GM21717 (cell line): ENCODE data around the gene PPL.

Source experiments
- ATAC-seq: cut with Tn5 transposase; IDR thresholded peaks from one replicate; pipeline ENCODE4 v1.9.1; 2021; ENCODE audit warnings: mild to moderate bottlenecking, moderate library complexity; ENCODE audit not compliant: unreplicated experiment

The PPL gene

DNA sequence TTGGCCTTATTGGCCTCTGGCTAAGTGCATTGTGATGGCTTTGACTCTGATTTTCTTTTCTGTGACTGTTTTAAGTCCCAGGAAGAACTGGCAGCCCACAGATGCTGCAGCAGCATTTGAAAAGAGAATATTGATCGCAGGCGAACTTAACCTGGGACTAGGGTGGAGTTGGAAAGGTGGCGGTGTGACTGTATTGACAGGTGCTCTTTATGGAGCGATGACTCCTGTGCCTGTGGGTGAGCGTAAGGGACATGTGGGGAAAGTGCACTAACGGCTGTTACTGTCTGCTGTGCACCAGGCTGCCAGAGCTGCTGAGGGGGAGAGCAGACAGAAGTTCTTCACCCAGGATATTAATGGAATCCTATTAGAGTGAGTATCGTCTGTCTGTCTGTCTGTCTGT lies 68.4 kb downstream of the PPL start:
- no peak for ATAC-seq

GRCh38 chr16:4868026-4868425 lies 68.9 kb downstream of the PPL start:
- ATAC-seq: no peak

GRCh38 chr16:4866586-4866985 lies 70.4 kb downstream of the PPL start:
- ATAC-seq: no peak

DNA sequence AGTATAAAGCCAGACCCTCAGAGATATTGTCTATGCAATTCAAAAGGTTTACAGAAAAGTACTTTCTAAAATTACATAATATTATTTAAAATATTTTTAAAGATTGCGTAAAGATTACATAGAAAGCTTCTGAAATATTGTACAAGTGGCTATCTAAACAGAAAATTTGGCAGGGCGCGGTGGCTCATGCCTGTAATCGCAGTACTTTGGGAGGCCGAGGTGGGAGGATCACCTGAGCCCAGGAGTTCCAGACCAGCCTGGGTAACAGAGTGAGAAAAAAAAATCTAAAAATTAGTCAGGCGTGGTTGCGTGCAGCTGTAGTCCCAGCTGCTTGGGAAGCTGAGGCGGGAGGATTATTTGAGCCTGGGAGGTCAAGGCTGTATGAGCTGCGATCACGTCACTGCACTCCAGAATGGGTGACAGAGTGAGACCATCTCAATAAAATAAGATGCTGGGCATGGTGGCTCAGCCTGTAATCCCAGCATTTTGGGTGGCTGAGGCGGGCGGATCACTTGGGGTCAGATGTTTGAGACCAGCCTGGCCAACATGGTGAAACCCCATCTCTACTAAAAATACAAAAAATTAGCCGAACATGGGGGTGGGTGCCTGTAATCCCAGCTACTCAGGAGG lies 71.6 kb downstream of the PPL start:
- no peak for ATAC-seq

DNA sequence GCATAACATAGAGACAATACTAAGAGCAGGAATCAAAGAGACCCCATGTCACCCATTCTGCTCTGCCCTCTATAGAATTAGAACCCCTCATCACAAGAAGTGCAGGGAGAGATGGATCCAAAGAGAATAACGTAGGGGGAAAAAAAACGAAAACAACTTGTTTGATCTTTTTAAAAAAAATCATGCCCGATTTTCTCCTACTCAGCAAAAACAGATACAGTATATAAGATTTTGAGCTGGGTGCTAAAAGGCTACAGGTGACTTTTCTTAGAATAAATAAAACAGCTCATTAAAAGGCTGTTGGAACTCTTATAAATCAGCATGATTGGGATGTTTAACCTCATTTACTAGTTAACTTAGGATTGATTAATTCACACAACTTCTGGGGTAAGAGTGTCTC lies 72.2 kb downstream of the PPL start:
- ATAC-seq: no peak

DNA sequence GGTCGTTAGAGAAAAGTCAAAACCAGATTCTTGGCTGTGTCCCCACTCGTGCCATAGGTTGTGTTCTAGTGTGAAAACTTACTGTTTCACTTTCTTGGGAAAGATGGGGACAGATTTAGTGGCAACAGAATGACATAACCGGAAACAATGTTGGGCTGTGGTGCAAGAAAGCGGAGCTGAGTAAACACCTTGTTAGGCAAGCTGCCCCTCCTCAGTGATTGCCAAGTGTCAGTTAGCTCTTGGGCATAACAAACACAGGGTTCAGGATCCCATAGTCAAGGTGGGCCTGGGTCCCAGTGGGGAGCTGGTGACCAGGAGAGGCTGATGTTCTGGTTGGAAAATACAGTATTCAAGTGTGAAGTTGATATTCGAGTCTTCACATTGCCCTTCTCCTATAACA lies 74.3 kb downstream of the PPL start:
- ATAC-seq: no peak

GRCh38 chr16:4860727-4861342 lies 76.1 kb downstream of the PPL start:
- ATAC-seq: no peak

- no peak for ATAC-seq
Measured at GRCh38 chr16:4859900-4860255, 77.1 kb downstream of the PPL start.

GRCh38 chr16:4859190-4859899 lies 77.6 kb downstream of the PPL start:
- no peak for ATAC-seq

GRCh38 chr16:4855804-4856203 lies 81.1 kb downstream of the PPL start:
- no peak for ATAC-seq

- no peak for ATAC-seq
Measured at GRCh38 chr16:4855371-4855770, 81.6 kb downstream of the PPL start.

- ATAC-seq: no peak
Measured at GRCh38 chr16:4852221-4852872, 84.6 kb downstream of the PPL start.

GRCh38 chr16:4850211-4850610 lies 86.7 kb downstream of the PPL start:
- ATAC-seq: no peak

DNA sequence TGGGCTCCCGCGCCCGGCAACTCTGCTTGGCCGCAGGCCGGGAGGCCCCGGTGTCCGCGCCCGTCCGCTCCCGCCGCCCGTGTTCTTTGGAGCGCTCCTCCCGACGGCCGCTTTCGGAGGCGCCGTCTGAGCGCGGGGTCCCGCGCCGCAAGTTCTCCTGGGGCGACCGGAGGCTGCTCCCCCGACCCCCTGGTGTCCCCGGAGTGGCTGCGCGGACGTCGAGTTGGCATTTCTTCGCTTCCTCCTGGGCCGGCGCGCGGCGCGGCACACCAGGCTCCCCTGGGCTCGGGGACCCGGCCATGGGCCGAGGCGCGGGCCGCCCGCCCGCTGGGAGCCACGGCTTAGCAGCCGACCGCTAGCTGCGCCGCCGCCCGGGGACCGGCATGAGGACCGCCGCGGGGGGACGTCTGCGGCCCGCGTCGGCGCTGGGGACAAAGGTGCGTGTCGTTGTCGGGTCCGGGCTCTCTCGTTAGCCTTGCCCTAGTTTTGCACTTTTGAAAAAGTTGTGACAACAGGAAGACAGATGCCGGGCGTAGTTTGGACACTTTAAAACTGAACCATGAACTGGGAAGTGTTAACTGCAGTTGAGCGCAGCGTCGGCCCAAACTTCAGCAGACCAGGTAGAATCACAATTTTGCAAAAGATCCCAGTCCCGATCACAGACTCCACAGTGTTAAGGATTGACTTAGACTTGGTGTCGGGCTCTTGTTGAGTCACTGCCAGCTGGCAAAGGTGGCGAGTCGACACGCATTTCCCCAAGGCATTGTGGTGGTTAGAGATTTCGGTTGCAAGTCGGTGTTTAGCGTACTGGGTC lies 89.0 kb downstream of the PPL start:
- peak; percentile 11 for ATAC-seq

DNA sequence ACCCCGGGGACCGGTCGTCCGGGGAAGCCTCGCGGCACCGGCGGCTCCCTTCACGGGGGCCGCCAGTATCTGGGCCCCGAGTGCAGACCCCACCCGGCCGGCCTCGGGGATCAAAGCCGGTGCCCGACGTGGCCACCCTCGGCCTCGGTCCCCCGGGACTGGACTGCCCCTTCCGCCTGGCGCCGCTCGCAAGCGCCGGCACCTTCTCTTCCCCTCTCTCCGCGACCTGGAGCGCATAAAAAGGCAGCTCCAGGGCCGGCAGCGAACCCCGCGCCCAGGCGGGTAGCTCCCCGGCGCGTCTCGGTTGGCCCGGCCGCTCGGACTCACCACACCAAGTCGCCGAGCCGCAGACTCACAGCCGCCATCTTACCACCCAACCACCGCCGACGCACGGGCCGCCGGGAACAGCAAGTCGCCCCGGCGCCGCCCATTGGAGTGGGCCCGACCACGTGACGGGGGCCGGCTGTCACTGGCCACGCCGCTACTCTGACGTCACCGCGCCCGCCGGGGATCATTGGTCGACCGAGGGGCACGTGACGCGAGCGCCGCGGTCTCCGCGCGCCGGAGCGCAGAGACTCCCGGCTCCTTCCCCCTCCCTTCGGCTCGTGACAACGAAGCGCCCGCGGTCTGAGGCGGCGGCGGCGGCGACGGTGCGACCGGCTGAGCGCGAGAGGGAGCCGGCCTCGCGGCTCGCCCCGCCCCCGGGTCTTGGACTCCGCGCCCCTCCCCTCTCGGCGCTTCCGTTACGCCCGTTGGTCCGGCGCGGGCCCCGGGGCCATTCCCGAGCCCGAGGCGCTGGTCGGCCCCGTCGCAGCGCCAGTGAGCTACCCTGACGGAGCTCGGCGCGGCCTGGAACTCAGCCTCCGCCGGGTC lies 89.8 kb downstream of the PPL start, which contains the start of the genes GLYR1 and UBN1:
GLYR1 (minus strand) TSS at position 388 of the 873 bp plus-strand sequence; CDS start at position 365, 23 bp downstream.
UBN1 (plus strand) TSS at position 581 of the 873 bp plus-strand sequence. CDS start 5,437 bp downstream, outside the sequence.
- peak; percentile 87 for ATAC-seq

DNA sequence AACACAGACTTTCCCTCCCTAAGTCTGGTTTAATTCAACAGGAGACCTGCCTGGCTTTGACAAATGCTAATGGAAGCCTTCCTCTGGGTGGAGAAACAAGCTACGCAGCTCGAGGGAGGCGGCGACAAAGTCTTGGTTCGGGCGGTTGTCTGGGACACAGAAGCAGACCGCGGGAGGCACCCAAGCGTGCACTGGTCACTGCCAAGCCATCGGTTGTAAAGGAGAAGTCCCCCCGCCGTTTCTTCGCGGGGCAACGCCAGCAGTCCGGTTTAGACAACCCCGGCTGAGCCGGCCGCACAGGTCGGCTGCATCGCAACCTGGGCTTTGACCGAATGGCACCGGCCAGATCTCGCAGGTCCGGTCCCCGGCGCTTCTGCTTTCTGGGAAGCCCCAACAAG lies 90.4 kb downstream of the PPL start:
- ATAC-seq: peak; percentile 11

DNA sequence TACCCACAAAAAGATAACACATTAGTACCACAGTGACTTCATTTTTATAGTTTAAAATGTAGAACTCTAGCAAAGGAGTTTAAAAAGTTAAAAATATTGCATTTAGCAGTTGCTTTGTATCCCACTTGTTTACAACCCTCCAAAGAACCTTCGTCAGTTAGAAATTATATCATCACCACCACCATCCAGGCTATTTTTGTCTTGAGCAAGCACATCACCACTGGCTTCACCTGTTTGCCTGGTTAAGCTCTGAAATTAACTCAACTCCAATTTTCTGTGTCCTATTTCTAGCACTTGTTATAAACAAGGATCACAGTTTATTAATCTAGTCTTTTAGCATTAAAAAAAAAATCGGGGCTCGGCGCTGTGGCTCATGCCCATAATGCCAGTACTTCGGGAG lies 96.0 kb downstream of the PPL start:
- no peak for ATAC-seq

GRCh38 chr16:4839942-4840341 lies 97.0 kb downstream of the PPL start:
- ATAC-seq: no peak

GRCh38 chr16:4837733-4838501 lies 99.0 kb downstream of the PPL start:
- ATAC-seq: no peak
